ACC112 (cell line): ENCODE data around the gene SLC22A2.

Source experiments
- H2AFZ ChIP-seq: fragments of 200-600 bp; sonication (generic); one replicate; pipeline ENCODE4 v1.6.0; 2017; ENCODE audit warnings: antibody characterized with exemption, low read length; ENCODE audit not compliant: unreplicated experiment
- H3K27ac ChIP-seq: fragments of 200-600 bp; sonication (generic); 2 replicates; pipeline ENCODE4 v1.5.1; 2014; ENCODE audit warnings: low read depth, mild to moderate bottlenecking, antibody characterized with exemption, low read length, moderate library complexity
- H3K27me3 ChIP-seq: fragments of 200-600 bp; sonication (generic); 2 replicates; pipeline ENCODE4 v1.6.1; 2014; ENCODE audit warnings: mild to moderate bottlenecking, antibody characterized with exemption, low read length, moderate library complexity, mixed read lengths; ENCODE audit not compliant: insufficient read depth
- H3K36me3 ChIP-seq: fragments of 200-600 bp; sonication (generic); 2 replicates; pipeline ENCODE4 v1.6.1; 2016; ENCODE audit warnings: mild to moderate bottlenecking, antibody characterized with exemption, low read length, moderate library complexity, mixed read lengths; ENCODE audit not compliant: insufficient read depth
- H3K4me1 ChIP-seq: fragments of 200-600 bp; sonication (generic); one replicate; pipeline ENCODE4 v1.6.1; 2016; ENCODE audit warnings: low read length, mixed read lengths; ENCODE audit not compliant: insufficient read depth, unreplicated experiment, control insufficient read depth
- H3K4me3 ChIP-seq: fragments of 200-600 bp; sonication (generic); 2 replicates; pipeline ENCODE4 v1.5.1; 2014; ENCODE audit warnings: mild to moderate bottlenecking, low read depth, low read length
- H3K79me2 ChIP-seq: fragments of 200-600 bp; sonication (generic); one replicate; pipeline ENCODE4 v1.6.0; 2016; ENCODE audit warnings: low read length; ENCODE audit not compliant: control insufficient read depth, unreplicated experiment, insufficient read depth

Gene SLC22A2

DNA sequence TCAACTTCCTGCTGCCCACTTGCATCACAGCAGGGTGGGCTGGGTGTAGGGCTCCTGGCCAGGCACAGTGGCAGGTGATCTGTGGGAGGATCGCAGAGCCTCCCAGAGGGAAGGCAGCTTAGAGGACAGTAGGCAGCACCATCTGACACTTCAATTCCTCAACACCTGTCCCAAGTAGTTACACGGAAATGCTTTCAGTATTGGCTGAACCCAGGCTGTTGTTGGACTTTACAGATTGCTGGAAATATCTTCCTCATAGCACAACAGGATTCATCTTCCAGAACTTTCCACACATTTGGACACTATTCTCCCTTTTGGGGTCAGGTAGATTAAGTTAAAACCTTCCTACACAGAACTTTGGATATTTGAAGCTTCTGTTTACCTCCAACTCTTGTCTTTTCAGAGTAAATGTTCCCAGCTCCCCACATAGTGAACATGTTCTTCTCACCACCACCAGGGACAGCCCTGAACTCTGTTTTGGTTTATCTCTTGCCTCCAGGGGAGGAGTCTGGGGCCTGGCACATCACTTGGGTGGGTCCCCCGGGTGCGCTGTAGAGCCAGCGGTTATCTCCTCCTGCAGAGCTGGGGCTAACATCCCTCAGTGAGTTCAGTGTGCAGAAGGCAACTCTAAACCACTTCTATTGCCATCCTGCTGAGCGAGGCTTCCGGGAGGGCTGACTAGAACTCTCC is 3.5 kb upstream of the SLC22A2 start:
- no peak overlapping the region for H2AFZ ChIP-seq
- no peaks in the 10 kb centered on the region for H3K36me3 ChIP-seq
- no peak overlapping the region for H3K4me3 ChIP-seq
- peaks cover 5% of the 10 kb centered on the region for H3K4me1 ChIP-seq
- H3K27me3 ChIP-seq = no peaks in the 10 kb centered on the region
- no peak overlapping the region for H3K27ac ChIP-seq
- no peaks in the 10 kb centered on the region for H3K79me2 ChIP-seq

DNA sequence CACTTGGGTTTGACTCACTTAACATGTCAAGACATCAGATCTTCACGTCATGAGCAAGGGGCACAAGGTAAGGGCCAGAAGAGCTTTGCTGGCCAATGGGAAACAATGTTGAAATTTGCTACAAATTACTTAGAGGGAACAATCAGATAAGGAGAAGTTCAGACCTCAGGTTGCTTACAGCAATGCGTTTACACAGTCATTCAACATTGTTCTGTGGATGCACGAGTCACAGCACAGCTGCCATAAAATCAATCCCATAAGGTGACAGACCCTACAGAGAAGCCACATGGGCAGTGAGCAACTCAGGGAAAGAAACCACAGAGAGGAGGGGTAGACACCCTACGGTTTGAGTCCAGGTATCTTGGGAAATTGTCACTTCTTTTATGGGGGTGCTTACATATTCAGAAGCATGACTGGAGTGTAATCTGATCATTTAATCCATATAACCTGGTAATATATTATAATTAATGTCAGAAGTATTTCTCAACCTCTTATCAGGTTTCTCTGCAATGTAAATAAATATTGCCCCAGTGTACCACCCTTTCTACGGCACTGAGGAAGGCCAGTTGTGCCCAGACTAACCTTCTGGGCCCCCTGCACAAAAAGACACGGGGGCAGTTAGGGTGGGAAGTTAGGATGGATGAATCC is 2.3 kb upstream of the SLC22A2 start:
- no peak overlapping the region for H3K27ac ChIP-seq
- H3K36me3 ChIP-seq = no peaks in the 10 kb centered on the region
- no peaks in the 10 kb centered on the region for H3K79me2 ChIP-seq
- H3K27me3 ChIP-seq = no peaks in the 10 kb centered on the region
- no peak overlapping the region for H3K4me3 ChIP-seq
- peaks cover 3% of the 10 kb centered on the region for H3K4me1 ChIP-seq
- no peak overlapping the region for H2AFZ ChIP-seq

DNA sequence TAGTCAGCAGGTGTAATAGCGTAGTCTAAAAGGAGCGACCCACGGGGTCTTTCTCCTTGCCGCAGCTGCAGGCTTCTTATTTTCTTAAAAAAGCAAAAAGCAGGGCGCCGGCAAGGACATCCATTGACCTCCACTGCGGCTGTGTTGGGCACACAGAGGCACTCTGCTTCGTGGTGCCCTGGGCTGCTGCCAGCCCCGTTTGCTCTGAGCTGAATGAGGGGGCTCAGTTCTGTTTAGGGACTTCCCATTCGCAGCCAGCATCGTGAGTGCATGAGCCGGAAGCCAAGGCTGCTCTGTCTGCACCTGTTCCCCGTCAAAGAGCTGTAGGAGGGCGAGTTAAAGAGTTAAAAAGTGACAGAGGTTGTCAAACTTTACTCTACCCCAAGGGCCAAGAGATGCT is 1.7 kb upstream of the SLC22A2 start:
- Histone ChIP-seq H3K4me1 (no peaks in the 10 kb centered on the region), H3K36me3 (no peaks in the 10 kb centered on the region), H2AFZ (no peak overlapping the region), H3K27me3 (no peaks in the 10 kb centered on the region), H3K4me3 (no peak overlapping the region), H3K27ac (no peak overlapping the region), H3K79me2 (no peaks in the 10 kb centered on the region)

- Histone ChIP-seq H2AFZ (no peak overlapping the region), H3K4me3 (no peak overlapping the region), H3K27me3 (no peaks in the 10 kb centered on the region), H3K79me2 (no peaks in the 10 kb centered on the region), H3K27ac (no peak overlapping the region), H3K36me3 (no peaks in the 10 kb centered on the region), H3K4me1 (no peaks in the 10 kb centered on the region)
Observed at GRCh38 chr6:160259598-160259997, 977 bp upstream of the SLC22A2 start.

GRCh38 chr6:160259143-160259425 is 463 bp upstream of the SLC22A2 start:
- H3K4me3 ChIP-seq = no peak overlapping the region
- no peaks in the 10 kb centered on the region for H3K4me1 ChIP-seq
- H3K79me2 ChIP-seq = no peaks in the 10 kb centered on the region
- no peak overlapping the region for H3K27ac ChIP-seq
- H3K27me3 ChIP-seq = no peaks in the 10 kb centered on the region
- H2AFZ ChIP-seq = no peak overlapping the region
- H3K36me3 ChIP-seq = no peaks in the 10 kb centered on the region

DNA sequence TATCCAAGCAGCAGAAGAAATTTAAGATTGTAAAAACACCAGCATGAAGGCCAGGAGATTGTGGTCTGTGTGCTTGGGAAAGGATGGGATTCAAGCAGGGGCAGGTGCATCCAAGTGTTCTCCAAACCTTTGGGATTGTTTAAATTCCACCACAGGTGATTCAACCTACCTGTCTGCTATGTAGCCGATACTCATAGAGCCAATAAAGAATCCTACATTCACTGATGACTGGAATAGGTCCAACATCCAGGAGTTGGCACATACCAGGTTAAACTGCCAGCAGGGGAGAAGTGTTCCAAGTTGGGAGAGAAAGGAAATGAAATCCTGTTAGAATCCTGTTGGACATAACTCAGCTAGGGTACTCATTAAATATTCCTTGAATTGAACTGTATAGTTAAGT is 2.2 kb downstream of the SLC22A2 start:
- Histone ChIP-seq H3K4me3 (no peak overlapping the region), H3K36me3 (no peaks in the 10 kb centered on the region), H2AFZ (no peak overlapping the region), H3K27ac (no peak overlapping the region), H3K79me2 (no peaks in the 10 kb centered on the region), H3K4me1 (no peaks in the 10 kb centered on the region), H3K27me3 (no peaks in the 10 kb centered on the region)

GRCh38 chr6:160254467-160255312 is 3.9 kb downstream of the SLC22A2 start:
- no peaks in the 10 kb centered on the region for H3K27me3 ChIP-seq
- no peaks in the 10 kb centered on the region for H3K79me2 ChIP-seq
- no peak overlapping the region for H2AFZ ChIP-seq
- H3K4me1 ChIP-seq = no peaks in the 10 kb centered on the region
- H3K36me3 ChIP-seq = no peaks in the 10 kb centered on the region
- no peak overlapping the region for H3K27ac ChIP-seq
- no peak overlapping the region for H3K4me3 ChIP-seq

GRCh38 chr6:160253714-160254113 is 4.9 kb downstream of the SLC22A2 start:
- H3K27ac ChIP-seq = no peak overlapping the region
- no peaks in the 10 kb centered on the region for H3K27me3 ChIP-seq
- H3K4me1 ChIP-seq = no peaks in the 10 kb centered on the region
- H3K36me3 ChIP-seq = no peaks in the 10 kb centered on the region
- no peak overlapping the region for H2AFZ ChIP-seq
- no peak overlapping the region for H3K4me3 ChIP-seq
- H3K79me2 ChIP-seq = no peaks in the 10 kb centered on the region

- H3K4me3 ChIP-seq = no peak overlapping the region
- no peaks in the 10 kb centered on the region for H3K4me1 ChIP-seq
- H3K36me3 ChIP-seq = no peaks in the 10 kb centered on the region
- no peak overlapping the region for H3K27ac ChIP-seq
- H2AFZ ChIP-seq = no peak overlapping the region
- H3K79me2 ChIP-seq = no peaks in the 10 kb centered on the region
- H3K27me3 ChIP-seq = no peaks in the 10 kb centered on the region
Observed at GRCh38 chr6:160253292-160253691, 5.3 kb downstream of the SLC22A2 start.

GRCh38 chr6:160252073-160252813 is 6.4 kb downstream of the SLC22A2 start:
- no peaks in the 10 kb centered on the region for H3K36me3 ChIP-seq
- H2AFZ ChIP-seq = no peak overlapping the region
- H3K4me3 ChIP-seq = no peak overlapping the region
- H3K27ac ChIP-seq = no peak overlapping the region
- no peaks in the 10 kb centered on the region for H3K27me3 ChIP-seq
- H3K4me1 ChIP-seq = no peaks in the 10 kb centered on the region
- H3K79me2 ChIP-seq = no peaks in the 10 kb centered on the region
